ENCODE data around the gene OR2H2. TPM values are rescaled to one million over a fixed set of nuclear protein-coding genes. Genes with fewer than 3 reads are reported as not detected.
A peak's percentile ranks its signal among the peaks of the same experiment; 100 is the strongest.

OR2H2 gene
- total RNA-seq, 1 donor: not detected

DNA sequence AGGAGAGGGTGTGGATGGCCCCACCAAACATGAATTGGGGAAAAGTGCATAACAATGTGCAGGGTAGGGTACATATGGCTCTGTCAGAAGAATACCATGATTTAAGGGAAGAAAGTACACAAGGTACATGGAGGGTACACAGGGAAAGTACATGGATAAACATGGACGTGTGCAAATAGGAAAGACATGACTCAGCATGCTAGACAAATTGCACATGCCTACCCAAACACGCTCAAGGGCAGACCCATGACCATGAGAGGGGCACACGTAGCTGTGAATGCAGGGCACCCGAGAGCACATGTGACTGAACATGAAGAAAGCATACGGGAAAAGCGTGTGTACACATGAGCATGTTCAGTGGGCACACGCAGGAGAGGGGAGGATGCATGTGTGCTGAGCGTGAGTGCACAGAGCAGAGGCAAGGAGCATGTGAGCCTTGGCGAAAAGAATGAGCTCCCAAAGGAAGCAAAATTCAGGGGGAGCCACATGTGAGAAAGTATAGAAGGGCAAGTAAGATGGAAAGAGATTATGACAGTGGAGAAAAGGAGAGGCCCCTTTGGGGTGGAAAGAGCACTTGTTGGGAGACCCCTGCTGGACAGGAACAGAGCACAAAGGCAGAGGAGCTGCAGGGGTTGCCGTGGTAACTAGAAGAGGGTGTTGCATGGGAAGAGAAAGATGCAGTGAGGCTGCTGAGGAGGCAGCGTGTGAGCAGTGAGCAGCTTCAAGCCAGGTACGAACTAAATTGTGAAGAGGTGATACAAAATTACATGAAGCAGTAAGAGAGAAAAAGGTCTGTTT, 17.8 kb downstream of the OR2H2 start:
- no peak overlapping the region for H3K4me3 ChIP-seq (ENCODE audit: low read depth, low read length)
- TF ChIP-seq, protein P1, sequence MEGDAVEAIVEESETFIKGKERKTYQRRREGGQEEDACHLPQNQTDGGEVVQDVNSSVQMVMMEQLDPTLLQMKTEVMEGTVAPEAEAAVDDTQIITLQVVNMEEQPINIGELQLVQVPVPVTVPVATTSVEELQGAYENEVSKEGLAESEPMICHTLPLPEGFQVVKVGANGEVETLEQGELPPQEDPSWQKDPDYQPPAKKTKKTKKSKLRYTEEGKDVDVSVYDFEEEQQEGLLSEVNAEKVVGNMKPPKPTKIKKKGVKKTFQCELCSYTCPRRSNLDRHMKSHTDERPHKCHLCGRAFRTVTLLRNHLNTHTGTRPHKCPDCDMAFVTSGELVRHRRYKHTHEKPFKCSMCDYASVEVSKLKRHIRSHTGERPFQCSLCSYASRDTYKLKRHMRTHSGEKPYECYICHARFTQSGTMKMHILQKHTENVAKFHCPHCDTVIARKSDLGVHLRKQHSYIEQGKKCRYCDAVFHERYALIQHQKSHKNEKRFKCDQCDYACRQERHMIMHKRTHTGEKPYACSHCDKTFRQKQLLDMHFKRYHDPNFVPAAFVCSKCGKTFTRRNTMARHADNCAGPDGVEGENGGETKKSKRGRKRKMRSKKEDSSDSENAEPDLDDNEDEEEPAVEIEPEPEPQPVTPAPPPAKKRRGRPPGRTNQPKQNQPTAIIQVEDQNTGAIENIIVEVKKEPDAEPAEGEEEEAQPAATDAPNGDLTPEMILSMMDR (IDR thresholded peaks at IDR 0.05; ENCODE audit: insufficient read depth, low read depth, low read length): peak; percentile 22
- DNase-seq (ENCODE audit: low read depth): peak; percentile 28

DNA sequence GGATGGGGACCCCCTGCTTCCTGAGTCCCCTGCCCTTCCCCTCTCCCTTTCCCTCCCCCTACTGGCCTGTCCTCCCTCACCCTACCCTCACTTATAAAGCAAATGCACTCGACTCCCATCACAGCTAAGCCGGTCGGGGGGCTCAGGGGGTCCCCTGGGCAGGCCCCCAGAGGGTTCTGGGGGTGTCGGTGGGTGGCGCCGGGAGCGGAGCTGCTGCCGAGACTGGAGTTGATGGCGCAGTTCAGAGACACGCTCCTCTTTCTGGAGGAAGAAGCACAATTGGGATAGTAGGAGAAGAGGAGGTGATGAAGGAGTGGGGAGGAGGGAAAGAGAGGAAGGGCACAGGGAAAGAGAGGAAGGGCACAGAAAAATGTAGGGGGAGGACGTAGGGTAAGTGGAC, 18.5 kb downstream of the OR2H2 start:
- TF ChIP-seq, protein P1 (IDR thresholded peaks at IDR 0.05; ENCODE audit: insufficient read depth, low read depth, low read length): no peak
- DNase-seq (ENCODE audit: low read depth): no peak

DNA sequence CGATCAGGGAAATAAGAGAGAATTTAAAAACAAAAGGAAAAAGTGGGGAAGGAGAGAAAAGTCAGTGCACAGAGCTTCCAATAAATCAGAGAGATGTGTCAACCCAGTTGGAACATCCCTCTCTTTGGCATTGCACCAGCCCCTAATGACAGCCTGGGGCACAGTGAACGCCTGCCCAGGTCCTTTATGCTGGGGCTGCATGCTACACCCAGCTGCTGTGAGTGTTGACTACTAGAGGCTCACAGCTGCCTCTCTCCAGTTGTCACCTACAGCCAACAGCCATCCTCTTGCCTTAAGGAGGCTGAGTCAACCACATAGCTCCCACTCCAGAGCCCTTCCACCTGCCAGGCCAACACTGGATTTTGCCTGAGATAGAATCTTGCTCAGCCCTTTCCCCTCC, 19.0 kb downstream of the OR2H2 start:
- DNase-seq (ENCODE audit: low read depth): no peak
- H3K4me3 ChIP-seq (ENCODE audit: low read depth, low read length): no peak overlapping the region
- TF ChIP-seq, protein P1 (IDR thresholded peaks at IDR 0.05; ENCODE audit: insufficient read depth, low read depth, low read length): no peak

More for the DNA sequence above, 18.5 kb downstream of the OR2H2 start:
- H3K4me3 ChIP-seq (ENCODE audit: low read depth, low read length): no peak overlapping the region

DNA sequence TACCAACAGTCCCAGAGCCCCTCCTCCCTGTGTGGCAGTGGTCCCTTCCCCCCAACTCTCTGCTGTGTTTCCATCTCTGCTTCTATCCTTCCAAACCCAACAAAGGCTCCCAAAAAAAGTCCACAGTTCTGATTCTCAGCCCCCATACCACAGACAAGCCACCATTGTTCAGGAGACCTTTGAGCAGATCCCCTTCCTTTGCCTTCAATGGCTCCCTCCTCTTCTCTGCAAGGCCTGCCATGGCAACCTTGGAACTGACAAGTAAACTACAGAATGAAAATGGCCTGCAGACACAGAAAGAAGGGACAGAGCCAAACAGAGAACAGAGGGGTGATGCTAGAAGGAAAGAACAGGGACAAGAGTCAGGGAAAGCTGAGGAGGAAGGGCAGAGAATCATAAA, 23.2 kb downstream of the OR2H2 start:
- H3K4me3 ChIP-seq (ENCODE audit: low read depth, low read length): no peak overlapping the region
- TF ChIP-seq, protein P1 (IDR thresholded peaks at IDR 0.05; ENCODE audit: insufficient read depth, low read depth, low read length): no peak
- DNase-seq (ENCODE audit: low read depth): no peak

DNA sequence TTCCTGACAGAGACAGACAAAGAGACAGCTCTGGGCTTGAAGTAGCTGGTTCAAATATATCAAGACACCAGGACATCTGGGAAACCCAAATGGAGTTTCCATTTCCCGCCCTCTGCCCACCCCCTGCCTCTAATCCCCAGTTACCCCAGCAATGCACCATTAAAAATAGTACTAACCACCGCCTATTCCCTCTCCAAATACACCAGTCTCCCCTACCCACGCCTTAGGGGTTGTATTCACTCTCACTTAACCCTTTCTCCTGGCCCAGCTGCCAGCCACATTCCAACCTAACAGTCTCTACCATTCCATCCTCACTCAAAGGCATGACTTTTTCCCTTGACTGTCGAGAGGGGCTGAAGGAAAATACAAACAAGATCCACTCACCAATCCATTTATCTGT, 25.6 kb downstream of the OR2H2 start:
- TF ChIP-seq, protein P1 (IDR thresholded peaks at IDR 0.05; ENCODE audit: insufficient read depth, low read depth, low read length): no peak
- H3K4me3 ChIP-seq (ENCODE audit: low read depth, low read length): no peak overlapping the region
- DNase-seq (ENCODE audit: low read depth): no peak

DNA sequence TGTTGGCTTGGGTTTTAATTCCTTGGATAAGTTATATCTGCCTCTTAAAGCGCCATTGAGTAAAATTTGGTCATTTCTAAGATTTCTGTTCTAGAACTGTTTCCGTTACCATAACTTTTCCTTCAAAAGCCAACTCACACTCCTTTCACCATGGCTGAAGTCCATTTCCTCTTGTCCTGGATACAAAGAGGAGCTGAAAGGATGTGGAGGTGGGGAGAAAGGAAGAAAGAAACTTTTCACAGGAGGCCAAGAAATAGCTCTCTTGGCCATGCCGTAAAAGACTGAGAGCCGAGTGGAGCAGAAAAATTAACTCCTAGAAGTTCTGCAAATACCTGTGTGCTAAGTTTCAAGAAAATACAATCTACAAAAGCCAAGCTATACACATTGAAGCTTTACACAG, 26.5 kb downstream of the OR2H2 start:
- TF ChIP-seq, protein P1 (IDR thresholded peaks at IDR 0.05; ENCODE audit: insufficient read depth, low read depth, low read length): no peak

More for the DNA sequence above, 26.5 kb downstream of the OR2H2 start:
- H3K4me3 ChIP-seq (ENCODE audit: low read depth, low read length): no peak overlapping the region
- DNase-seq (ENCODE audit: low read depth): no peak

Measured in fibroblast of villous mesenchyme (primary cell).